Measurements from ENCODE around the gene USP46.

The USP46 gene, protein sequence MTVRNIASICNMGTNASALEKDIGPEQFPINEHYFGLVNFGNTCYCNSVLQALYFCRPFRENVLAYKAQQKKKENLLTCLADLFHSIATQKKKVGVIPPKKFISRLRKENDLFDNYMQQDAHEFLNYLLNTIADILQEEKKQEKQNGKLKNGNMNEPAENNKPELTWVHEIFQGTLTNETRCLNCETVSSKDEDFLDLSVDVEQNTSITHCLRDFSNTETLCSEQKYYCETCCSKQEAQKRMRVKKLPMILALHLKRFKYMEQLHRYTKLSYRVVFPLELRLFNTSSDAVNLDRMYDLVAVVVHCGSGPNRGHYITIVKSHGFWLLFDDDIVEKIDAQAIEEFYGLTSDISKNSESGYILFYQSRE

DNA sequence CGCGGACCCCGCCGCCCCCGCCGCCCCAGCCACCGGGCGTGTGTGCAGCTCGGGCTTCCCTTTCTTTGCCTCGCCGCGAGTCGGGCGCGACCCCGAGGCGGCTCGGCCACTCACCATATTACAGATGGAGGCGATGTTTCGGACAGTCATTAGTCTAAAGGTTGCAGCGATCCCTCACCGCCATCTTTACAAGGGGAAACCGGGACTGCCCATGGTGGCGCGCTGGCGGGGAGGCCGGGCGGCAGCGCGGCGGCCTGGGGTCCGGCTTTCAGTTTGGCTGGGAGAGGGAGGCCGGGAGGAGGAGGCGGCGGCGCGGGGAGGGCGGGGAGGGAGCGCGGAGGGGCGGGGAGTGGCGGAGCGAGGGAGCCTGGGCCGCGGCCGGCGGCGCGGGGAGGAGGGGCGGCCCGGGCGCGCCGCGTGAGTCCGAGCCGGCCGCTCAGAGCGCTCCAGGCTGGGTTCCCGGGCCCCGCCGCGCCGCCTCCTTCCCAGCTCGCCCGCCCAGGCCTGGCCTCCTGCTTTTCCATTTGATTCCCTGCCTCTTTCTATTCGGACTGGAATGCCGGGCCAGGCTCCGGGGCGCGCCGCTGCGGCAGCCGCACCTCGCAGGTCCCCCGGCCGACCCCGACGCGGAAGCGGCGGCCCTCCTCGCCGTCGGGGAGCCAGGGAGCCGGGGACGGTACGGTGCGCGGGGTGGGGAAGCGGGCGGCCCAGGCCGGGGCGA, at the start of gene USP46:
Gene USP46 (minus strand): TSS at position 301 of the 721 bp plus-strand sequence. CDS start 151 bp downstream, at position 150.
- DNase-seq (ENCODE audit: low read depth, low spot score): peak; percentile 70
- TF ChIP-seq, protein P1, sequence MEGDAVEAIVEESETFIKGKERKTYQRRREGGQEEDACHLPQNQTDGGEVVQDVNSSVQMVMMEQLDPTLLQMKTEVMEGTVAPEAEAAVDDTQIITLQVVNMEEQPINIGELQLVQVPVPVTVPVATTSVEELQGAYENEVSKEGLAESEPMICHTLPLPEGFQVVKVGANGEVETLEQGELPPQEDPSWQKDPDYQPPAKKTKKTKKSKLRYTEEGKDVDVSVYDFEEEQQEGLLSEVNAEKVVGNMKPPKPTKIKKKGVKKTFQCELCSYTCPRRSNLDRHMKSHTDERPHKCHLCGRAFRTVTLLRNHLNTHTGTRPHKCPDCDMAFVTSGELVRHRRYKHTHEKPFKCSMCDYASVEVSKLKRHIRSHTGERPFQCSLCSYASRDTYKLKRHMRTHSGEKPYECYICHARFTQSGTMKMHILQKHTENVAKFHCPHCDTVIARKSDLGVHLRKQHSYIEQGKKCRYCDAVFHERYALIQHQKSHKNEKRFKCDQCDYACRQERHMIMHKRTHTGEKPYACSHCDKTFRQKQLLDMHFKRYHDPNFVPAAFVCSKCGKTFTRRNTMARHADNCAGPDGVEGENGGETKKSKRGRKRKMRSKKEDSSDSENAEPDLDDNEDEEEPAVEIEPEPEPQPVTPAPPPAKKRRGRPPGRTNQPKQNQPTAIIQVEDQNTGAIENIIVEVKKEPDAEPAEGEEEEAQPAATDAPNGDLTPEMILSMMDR (IDR thresholded peaks at IDR 0.05; ENCODE audit: low read depth, low read length): no peak
- H3K4me3 ChIP-seq (ENCODE audit: low read depth, low read length): peak within 1 kb of the TSS; percentile 70
- in situ Hi-C loops (cut with HindIII; ENCODE audit: low sequenced_read_pairs): no loop called here

DNA sequence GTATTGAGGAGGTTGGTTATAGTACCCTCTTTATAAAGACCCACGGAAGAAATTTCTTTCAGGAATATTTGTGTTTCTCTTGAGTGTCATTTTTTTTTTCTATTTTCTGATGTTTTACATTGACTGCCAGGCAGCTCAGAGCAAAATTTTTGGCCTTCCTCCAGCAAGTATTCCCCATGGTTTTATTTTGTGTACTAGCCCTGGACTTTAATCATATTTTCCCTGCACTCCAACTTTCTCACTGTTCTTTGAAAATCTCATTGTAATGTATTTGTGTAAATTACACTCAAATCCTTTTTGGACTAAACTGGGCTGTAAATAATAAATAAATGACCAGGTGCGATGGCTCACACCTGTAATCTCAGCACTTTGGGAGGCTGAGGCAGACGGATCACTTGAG, 45.6 kb upstream of the USP46 start:
- no peak overlapping the region for H3K4me3 ChIP-seq (ENCODE audit: low read depth, low read length)
- TF ChIP-seq, protein P1 (IDR thresholded peaks at IDR 0.05; ENCODE audit: low read depth, low read length): no peak
- no peak for DNase-seq (ENCODE audit: low read depth, low spot score)
- in situ Hi-C loops (cut with HindIII; ENCODE audit: low sequenced_read_pairs): no loop called here

DNA sequence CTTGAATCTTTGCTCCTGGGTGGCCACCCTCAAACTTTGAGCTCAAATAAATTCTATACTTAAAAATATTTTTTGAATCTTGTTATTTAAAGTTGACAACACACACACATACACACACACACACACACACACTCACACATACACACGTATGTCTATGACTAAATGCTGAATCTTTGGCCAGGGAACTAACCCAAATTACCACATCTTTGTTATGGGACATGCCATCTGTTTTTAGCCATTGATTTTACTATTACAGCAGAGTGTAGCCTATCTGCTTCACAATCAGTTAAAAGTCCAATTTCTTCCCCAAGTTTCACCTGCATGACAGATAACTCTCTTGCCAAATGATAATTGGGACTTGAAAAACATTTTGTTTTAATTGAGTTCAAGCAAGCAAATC, 45.0 kb upstream of the USP46 start:
- DNase-seq (ENCODE audit: low read depth, low spot score): no peak
- no peak overlapping the region for H3K4me3 ChIP-seq (ENCODE audit: low read depth, low read length)
- TF ChIP-seq, protein P1 (IDR thresholded peaks at IDR 0.05; ENCODE audit: low read depth, low read length): no peak
- in situ Hi-C loops (cut with HindIII; ENCODE audit: low sequenced_read_pairs): no loop called here

DNA sequence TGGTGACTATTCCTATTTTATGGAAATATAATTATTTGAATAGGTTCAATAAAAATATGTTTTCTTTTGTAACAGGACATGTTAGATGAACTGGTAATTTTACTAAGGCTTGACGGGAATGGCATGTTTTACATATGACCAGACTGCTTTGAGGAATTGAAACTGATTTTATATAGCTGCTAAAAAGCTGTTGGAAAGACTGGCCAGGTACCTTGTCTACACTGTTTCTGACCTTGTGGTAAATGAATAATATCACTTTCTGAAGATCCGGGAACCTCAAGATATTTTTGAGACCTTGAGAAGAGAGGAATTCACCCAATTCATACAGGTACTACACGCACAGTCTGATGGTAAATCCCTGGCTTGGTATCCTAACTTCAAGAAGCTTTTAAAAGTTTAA, 42.1 kb upstream of the USP46 start:
- no peak overlapping the region for H3K4me3 ChIP-seq (ENCODE audit: low read depth, low read length)
- in situ Hi-C loops (cut with HindIII; ENCODE audit: low sequenced_read_pairs): no loop called here
- TF ChIP-seq, protein P1 (IDR thresholded peaks at IDR 0.05; ENCODE audit: low read depth, low read length): no peak
- DNase-seq (ENCODE audit: low read depth, low spot score): no peak

DNA sequence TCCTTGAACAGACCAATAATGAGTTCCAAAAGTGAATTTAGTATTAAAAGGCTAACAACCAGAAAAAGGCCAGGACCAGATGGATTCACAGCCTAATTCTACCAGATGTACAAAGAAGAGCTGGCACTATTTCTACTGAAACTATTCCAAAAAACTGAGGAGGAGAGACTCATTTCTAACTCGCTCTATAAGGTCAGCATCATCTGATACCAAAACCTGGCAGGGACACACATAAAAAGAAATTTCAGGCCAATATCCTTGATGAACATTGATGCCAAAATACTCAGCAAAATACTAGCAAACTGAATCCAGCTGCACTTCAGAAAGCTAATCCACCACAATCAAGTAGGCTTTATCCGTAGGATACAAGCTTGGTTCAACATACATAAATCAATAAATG, 35.8 kb upstream of the USP46 start:
- TF ChIP-seq, protein P1 (IDR thresholded peaks at IDR 0.05; ENCODE audit: low read depth, low read length): no peak
- H3K4me3 ChIP-seq (ENCODE audit: low read depth, low read length): no peak overlapping the region
- in situ Hi-C loops (cut with HindIII; ENCODE audit: low sequenced_read_pairs): no loop called here
- no peak for DNase-seq (ENCODE audit: low read depth, low spot score)

DNA sequence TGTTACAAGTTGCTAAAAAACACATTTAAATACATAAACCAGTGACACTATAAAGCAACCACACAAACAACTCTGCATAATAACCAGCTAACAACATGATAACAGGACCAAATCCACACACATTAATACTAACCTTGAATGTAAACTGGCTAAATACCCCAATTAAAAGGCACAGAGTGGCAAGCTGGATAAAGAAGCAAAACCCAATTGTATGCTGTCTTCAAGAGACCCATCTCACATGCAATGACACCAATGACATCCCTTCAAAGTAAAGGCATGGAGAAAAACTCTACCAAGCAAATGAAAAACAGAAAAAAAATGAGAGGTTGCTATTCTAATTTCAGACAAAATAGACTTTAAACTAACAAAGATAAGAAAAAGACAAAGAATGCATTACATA, 34.4 kb upstream of the USP46 start:
- in situ Hi-C loops (cut with HindIII; ENCODE audit: low sequenced_read_pairs): no loop called here
- no peak for DNase-seq (ENCODE audit: low read depth, low spot score)
- TF ChIP-seq, protein P1 (IDR thresholded peaks at IDR 0.05; ENCODE audit: low read depth, low read length): no peak
- no peak overlapping the region for H3K4me3 ChIP-seq (ENCODE audit: low read depth, low read length)
